GM21619 (cell line): ENCODE results near the gene KDM4C.
"Not testable (repeated sequence)": the region's sequence is repeated elsewhere in the genome, so short reads cannot be mapped to it uniquely, and the experiment has no call there.

Experiments
- ATAC-seq: cut with Tn5 transposase; IDR thresholded peaks from one replicate; pipeline ENCODE4 v1.9.1; 2021; ENCODE audit not compliant: unreplicated experiment

The KDM4C gene

DNA sequence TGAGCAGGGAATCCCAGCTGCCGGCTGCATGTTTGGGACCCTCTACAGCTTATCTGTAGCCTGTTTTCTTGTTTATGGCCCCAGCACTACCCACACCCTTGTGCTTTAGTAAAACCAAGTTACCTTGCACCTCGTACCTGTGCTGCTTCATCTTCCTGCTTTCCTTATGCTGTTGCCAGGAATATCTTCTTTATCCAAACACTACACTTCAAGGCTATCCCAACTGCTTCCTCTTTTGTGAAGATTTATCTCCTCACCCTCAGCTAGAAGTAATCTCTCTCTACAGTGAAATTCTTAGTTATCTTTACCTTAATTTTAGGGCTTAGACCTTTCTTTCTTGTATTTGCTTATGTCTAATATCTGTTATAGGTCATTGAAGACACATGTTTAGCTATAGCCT lies 171.1 kb downstream of the KDM4C start:
- ATAC-seq, result no peak

DNA sequence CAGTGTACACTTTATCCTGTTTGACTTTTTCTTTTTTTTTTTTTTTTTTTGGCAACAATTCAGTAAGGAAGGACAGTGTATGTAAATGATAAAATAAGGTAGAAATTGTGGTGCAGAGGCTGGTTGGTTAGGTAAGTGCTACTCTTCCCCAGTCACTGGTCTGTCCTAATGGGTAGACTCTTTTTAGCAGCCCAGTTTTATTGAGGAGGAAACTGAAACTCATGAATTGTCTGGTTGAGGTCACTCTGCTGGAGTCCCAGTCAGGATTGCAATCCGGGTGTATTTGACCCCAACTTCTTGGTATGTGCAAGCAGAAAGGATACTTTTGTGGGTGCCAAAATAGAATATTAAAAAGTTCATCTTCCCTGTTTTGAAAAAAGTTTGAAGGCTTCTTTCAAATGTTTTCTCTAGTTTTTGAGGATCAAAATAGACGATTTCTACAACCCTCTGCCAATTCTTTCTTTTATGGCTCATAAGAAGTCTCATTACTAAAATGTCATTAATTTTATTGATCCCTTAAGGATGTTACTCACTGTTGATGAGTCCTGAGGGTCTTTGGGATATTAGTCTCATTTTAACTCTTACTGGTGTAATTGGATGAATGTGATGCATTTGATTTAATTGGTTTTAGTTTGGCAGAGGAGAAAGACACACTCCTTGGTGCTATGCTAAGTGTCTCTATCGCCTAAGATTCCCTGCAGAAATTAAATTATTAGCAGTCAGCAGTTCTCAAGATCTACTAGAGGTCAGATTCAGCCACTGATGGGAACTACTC lies 171.9 kb downstream of the KDM4C start:
- no peak for ATAC-seq

DNA sequence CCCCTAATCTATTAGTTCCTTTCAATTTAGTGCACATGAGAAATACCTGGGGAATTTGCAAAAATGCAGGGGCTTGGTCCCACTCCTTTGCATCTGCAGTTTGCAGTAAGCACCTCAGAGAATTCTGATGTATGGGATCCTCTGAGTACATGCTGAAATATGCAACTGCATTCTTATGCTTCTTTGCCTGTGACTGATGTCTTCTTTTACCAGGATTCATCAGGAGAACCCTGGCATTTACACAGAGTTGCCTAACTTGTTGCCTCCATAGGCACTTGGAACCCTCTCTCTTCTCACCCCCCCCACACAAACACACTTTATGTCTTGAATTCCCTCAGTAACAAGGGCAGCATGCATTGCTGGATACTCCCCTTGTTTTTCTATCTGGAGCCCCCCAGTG lies 173.1 kb downstream of the KDM4C start:
- no peak for ATAC-seq

DNA sequence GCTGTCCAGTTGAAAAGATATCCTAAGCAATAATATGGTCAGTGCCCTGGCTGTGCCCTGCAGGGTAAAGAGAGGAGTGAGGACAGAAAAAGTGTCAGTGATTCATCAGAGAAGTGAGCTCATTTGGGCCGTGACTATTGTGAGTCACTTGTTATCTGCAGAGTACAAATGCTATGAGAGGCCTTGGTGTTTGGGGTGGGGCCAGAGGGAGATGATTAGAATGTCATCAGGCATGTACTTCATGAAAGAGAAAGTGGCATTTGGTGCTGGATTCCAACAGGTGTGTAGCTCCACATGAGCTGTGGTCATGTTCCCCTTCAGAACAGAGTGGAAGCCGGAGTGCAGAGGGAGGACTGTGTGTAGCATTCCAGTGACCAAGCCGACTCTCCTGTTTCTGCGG lies 174.1 kb downstream of the KDM4C start:
- ATAC-seq, result peak; percentile 69

DNA sequence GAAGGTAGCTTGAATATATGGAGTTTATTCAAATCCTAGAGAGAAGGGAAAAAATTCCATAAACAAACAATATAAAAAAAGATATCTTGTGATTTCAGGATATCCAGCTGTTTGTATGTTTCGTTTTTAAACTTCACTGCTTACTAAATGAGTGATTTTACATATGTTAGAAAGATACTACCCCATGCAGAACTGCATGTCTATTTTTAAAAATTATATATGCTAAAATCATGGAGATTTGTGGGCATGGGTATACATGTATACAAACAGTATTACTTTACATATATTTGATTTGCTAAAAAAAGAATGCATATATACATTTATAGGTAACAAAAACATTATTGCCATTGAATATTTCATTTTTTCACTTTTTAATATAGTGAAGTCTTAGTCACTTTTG lies 178.3 kb downstream of the KDM4C start:
- ATAC-seq, result no peak

DNA sequence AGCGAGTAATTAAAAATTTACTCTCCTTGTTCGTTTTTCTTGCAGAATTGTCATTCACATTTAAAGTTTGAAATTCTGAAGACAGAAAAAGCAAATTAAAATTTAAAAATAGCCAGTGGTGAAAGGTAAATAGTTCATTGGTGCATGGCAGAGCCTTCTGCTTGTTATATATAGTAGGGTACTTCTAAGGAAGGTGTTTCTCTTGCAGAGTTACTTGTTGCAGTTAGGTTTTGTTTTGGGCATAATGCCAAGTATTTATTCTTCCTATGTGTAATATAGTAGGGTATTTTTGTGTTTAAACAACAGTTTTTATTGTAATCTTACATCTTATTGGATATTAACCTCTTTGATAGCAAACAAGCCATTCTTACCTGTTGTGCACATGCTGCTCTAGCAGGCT lies 179.4 kb downstream of the KDM4C start:
- ATAC-seq, result no peak

DNA sequence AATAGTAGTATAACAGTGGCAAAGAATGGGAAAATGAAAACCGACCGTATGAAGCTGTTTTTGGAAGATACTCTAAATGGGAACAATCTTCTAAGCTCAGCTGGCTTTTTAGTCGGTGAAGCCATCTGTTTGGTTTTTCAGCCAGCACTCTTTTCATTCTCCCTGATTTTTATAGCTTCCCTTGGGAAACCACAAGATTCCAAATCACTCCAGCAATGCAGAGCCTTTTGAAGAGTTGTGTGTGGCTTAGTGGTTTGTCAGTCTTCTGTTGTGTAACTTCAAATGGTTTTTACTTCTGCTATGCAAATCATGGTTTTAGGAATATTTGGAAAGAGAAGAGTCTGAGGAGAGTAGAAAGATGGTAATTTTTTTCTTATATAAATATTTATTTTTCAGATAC lies 180.7 kb downstream of the KDM4C start:
- ATAC-seq, result no peak

DNA sequence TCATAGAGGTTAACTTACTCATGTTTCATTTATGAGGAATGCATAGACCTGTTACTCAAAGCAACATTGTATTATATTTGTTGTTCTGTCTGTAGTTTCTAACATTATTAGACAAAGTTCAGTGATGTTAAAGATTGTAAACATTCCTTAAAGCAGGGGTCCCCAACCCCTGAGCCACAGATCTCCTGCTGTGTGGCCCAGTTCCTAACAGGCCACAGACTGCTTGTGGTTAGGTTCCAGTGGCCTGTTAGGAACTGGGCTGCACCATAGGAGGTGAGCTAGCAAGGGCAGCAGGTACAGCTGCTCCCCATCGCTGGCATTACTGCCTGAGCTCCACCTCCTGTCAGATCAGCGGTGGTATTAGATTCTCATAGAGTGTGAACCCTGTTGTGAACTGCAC lies 181.1 kb downstream of the KDM4C start:
- no peak for ATAC-seq

DNA sequence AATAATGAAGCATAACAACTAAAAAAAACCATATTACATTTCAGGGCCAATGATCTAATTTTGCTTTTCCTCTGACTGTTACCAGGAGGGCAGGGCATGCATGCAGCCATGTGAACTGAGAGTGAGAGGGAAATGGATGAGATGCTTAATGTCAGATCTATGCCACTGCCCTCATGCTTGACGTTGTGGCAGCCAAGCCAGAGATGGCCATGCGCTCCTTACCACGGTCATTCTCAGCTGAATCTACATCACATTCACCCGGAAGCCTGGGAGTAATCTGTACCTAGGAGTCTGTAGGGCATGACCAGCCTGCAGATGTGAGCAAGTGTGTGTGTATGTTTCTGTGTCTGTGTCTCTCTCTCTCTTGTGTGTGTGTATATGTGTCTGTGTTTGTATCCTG lies 183.7 kb downstream of the KDM4C start:
- no peak for ATAC-seq

DNA sequence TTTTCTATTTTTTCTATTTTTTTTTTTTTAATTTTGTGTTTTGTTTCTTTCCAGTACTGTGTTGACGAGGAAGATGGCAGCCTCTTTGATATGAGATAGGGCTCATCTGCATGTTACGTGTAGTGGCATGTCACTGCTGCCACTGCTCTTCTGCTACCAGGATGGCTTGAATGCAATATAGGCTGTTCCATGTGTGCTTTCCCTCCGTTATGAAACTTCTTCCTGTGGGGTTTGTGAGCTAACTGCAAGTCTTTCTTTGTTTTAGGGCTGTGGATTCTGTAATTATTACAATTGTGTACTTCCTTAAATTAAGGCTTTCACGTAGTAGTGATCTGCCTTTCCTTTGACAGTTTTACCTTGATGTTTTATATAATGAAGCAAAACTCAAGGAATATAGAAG lies 184.6 kb downstream of the KDM4C start:
- no peak for ATAC-seq

DNA sequence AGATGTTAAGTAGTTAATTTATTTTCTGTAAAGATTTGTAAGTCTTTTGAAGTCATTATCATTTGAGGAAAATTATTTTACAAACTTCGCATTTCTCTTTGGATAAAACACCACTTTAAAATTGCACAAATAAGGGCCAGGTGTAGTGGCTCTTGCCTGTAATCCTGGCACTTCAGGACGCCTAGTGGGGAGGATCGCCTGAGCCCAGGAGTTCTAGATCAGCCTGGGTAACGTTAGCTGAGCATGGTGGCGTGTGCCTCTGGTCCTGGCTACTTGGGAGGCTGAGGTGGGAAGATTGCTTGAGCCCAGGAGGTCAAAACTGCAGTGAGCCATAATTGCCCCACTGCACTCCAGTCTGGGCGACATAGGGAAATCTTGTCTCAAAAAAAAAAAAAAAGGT lies 185.5 kb downstream of the KDM4C start:
- ATAC-seq, result no peak

DNA sequence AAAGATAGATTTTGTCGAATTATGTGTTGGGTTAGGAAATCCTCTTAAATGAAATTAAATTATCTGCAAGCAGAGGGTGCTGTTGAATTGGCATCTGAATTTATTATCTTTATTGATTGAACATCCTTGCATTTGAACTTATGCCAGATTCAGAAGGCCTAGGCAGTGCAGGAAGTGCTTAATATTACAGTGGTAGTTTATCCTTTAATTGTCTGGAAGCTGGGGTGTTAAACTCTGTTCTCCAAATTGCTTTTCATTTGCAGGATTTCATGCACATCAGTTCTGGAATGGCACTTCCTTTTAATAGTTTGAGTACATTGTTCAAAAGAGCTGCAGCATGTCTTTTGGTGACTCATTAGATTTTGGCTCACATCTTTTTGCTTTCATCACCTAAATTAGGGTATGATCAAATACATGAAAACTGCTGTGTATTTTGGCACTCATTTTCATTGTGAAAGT lies 186.3 kb downstream of the KDM4C start:
- no peak for ATAC-seq

DNA sequence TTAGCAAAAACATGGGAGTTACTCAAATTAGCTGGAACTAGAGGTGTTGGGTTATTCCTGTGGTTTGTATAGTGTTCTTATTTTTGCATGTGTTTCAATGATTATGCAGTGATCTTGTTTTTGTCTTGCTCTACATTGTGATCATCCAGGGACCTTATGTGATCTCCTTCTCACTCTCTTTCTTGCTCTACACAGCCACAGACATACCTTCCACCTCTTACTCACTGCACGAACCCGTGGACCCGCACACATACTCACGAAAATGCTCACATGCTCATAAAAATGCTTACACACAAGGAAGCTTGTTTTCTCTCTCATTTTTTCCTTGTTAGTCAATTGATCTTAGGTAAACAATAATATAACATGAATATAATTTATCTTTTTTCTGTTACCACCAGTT lies 187.1 kb downstream of the KDM4C start:
- ATAC-seq, result no peak

DNA sequence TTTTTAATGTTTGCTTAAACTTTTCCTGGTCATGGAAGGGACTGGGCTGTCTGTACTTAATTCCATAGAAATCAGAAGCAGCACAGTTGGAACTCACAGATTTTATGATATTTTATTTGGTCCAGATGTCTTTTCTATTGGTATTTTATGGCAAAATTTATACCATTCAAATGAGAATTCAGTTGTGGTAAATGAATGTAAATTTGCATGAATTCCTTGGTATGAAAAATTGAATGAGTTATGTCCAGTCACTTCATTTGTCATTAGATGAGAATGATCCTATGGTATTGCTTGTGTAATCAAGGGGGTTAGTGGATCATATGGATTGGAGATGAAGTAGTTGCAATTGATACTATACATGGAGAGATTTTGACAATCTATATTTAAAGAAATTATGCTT lies 188.0 kb downstream of the KDM4C start:
- ATAC-seq, result no peak

DNA sequence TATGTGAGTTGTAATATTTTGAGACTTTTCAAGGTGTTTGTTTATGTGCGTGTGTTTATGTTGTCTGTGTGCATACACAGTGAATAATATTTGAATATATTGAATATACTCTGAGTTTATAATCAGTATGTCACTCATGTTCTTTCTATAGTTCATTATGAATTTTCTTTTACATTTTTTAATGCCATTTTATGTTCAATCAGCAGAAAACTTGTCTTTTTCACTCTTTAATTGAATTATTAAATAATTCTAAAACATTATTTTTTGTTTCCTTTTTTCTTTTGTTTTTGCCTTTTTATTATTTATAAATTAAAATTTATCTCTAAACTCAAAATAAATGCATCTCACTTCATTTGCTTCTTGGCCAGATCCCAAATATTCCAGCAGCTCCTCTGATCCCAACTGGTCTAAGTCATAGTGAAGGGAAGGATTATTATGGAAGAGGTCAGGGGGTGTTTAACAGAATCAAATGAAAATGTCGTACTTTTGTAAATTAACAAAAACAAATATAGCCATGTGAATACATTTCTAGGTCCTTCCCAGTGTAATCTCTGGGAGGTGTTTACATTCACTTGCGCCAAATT lies 188.9 kb downstream of the KDM4C start:
- ATAC-seq, result no peak

DNA sequence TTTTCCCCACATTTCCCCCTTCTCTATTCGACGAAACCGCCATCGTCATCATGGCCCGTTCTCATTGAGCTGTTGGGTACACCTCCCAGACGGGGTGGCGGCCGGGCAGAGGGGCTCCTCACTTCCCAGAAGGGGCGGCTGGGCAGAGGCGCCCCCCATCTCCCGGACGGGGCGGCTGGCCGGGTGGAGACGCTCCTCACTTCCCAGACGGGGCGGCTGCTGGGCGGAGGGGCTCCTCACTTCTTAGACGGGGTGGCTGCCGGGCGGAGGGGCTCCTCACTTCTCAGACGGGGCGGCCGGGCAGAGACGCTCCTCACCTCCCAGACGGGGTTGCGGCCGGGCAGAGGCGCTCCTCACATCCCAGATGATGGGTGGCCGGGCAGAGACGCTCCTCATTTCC lies 191.1 kb downstream of the KDM4C start:
- not testable (repeated sequence) for ATAC-seq

DNA sequence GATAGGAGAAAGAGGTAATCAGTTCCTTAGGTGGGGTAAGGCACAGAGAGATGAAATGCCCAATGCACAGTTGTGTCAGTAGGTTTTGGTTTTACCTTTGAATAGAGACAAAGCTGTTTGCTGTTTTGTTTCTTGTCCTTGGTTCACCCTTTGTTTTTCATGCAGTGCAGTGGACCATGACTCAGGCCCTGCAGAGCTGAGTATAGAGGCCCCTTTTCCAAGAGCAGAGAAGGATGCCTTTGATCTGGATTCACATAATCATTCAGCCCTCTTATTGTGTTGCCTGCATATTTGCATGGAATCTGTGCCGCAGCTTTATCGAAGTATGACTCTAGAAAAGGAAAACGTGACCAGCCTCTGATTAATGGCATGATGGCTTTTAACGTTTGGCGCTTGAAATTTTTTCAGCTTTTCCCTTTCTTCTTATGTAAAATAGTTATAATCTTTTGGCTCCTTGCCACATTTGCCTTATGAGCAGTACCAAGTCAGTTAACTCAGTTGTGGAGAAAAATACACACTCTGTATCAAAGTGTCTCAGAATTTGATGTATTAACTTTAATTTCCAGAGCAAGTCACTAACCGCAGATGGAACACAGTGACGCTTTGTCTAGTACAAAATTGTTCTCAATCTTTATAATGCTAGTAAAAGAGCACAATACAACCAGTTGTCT lies 197.6 kb downstream of the KDM4C start:
- peak; percentile 66 for ATAC-seq

DNA sequence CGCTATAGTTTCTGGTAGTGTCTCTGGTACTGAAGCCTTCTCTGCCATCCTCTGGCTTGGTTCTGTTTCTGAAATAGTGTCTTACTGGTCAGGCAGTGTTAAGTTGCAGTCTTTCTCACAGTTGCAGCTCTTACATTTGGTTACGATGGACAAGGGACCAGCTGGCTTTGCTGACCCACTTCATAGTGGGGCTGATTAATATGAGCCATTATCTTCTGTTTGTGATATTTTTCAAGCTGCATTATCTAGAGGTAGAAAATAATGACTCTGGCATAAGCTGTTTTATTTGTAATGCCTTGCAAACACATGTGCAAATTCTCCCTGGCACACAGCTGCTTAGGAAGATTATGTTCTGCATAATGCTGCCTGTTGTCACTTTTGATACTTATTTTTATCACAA lies 199.1 kb downstream of the KDM4C start:
- no peak for ATAC-seq

DNA sequence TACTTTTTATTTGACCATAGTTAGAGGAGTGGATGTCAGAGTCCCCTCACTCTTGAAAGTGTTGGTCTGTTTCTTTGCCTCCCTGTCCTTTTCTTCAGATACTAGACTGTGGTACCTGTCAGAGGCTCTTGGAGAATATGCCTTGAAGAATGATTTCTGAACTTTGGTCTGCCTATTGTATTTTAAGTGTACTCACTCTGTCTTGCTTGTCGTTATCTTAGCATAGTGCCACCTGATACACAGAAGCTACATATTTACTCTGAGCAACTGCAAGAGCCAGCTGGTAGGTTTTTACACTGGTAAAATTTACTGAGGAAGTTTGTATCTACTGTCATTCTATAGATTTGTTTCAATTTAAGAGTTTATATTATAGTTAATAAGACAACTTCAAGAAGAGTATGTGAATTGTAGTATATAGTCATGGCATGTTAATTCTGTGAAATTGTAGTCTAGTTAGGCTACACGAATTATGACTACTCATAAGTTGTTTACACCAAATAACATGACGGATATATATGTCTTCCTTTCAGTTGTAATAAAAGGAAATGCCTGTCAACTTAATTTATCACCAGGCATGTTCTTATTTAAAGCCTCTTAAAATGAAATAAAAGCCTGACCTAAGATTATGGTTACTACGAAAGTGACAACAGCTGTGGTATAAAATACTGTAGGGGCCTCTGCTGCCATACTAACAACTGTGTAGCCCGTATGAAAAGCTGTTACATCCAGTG lies 201.7 kb downstream of the KDM4C start:
- no peak for ATAC-seq

DNA sequence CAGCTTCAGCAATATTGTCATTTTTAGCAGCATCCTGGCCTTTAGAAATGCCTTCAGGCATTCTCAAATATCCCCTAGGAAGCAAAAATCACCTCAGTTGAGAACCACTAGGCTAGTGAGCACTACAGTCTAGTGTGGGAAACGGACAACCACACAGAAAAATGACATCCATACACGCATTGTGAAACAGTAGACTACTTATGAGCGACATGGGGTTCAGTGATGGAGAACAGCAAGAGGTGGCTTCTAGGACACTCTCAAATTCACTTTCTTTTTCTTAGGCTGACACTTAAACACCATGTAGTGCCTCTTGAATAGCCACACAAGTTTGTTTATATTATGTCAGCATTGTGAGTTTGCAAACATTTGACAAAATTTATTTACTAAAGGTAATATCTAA lies 203.0 kb downstream of the KDM4C start:
- peak; percentile 57 for ATAC-seq

DNA sequence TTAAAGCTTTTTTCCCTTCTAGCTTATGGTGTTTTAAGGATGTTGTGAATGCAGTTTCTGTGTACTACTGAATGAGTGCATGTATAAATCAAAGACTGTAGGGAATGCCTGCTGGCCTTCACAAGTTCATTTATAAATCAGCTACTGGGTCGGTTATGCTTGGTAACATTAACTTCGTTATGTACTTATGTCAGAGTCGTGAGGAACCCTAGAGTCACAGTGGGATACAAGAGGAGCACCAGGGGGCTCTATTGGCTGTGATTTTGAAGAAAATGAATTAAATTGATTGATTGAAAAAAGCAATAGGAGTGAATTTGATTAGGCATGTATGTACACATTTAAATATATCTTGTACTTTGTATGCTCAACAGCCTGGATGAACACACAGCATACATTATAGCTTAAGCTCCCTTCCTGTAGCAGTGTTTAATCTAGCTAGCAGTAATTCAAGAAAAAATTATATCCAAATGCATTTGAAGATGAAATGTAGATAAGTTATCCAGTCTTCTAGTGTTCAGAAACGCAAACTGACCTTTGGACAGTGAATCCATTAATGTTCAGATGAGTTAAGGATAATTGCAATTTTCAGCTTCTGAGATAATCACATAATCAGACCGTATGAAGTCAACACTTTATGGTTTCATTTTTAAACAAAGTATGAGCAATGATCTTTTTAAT lies 204.2 kb downstream of the KDM4C start:
- ATAC-seq, result no peak
